GM12878 (cell line): ENCODE data around the gene DELE1. TPM values are rescaled to one million over a fixed set of nuclear protein-coding genes. Genes with fewer than 3 reads are reported as not detected.

Source experiments
- ATAC-seq: fragments of 200-7000 bp; cut with Tn5 transposase; 3 replicates; pipeline ENCODE4 v1.9.1; 2020; ENCODE audit warnings: mild to moderate bottlenecking, moderate library complexity
- BruUV-seq: library from RNA; stranded (reverse); fragments of 400-500 nt; replicated peaks from 2 replicates; lab custom pipeline; 2021; lab: Mats Ljungman, UMichigan
- CTCF ChIA-PET: fragments of 300-600 bp; sonication (Branson Sonifier 250); formaldehyde crosslinking; extraction: SDS; loops from one replicate; lab custom pipeline; 2021; ENCODE audit warnings: inconsistent platforms; lab: Yijun Ruan, JAX
- POLR2A ChIA-PET: fragments of 350-600 bp; formaldehyde crosslinking; extraction: SDS; loops from one replicate; lab custom pipeline; 2021; ENCODE audit warnings: inconsistent platforms; lab: Charles Lee
- RAD21 ChIA-PET: fragments of 300-600 bp; sonication (Branson Sonifier 250); formaldehyde crosslinking; loops from one replicate; lab custom pipeline; 2023; ENCODE audit warnings: antibody characterized with exemption; ENCODE audit not compliant: unreplicated experiment; lab: Charles Lee
- SMC1A ChIA-PET: fragments of 300-600 bp; sonication (Branson Sonifier 250); formaldehyde crosslinking; loops from one replicate; lab custom pipeline; 2023; ENCODE audit not compliant: unreplicated experiment, uncharacterized antibody; lab: Charles Lee
- DNase-seq: peaks from one replicate; pipeline ENCODE4 v3.0.0-alpha.2; 2011; ENCODE audit warnings: low read depth, low spot score
- FAIRE-seq: peaks from 3 replicates; lab custom pipeline; 2011; peaks lifted over from hg19 to GRCh38; lab: Jason Lieb, UNC
- H2AFZ ChIP-seq: 2 replicates; pipeline ENCODE4 v1.6.0; 2011; ENCODE audit warnings: low read depth, low read length, control low read depth; ENCODE audit not compliant: control insufficient read depth
- H3K27ac ChIP-seq: 2 replicates; pipeline ENCODE4 v1.5.1; 2011; ENCODE audit warnings: control low read depth; ENCODE audit not compliant: control insufficient read depth, insufficient read depth
- H3K27me3 ChIP-seq, 2 experiments: replicated peaks in 1 of 2; 2 replicates each; pipeline versions ENCODE4 v1.6.0 to v1.6.1; 2011; ENCODE audit warnings: low read length in 1 of 2; ENCODE audit not compliant: control insufficient read depth in 2 of 2, insufficient read depth in 2 of 2
- H3K36me3 ChIP-seq, 2 experiments: 2 replicates each; pipeline ENCODE4 v1.5.1; 2011; ENCODE audit warnings: low read length in 1 of 2; ENCODE audit not compliant: control insufficient read depth in 2 of 2, insufficient read depth in 2 of 2
- H3K4me1 ChIP-seq: 2 replicates; pipeline ENCODE4 v1.6.1; 2011; ENCODE audit warnings: mild to moderate bottlenecking, low read length, moderate library complexity, mixed read lengths; ENCODE audit not compliant: control insufficient read depth, insufficient read depth
- H3K4me2 ChIP-seq: 2 replicates; pipeline ENCODE4 v1.6.0; 2011; ENCODE audit warnings: control low read depth; ENCODE audit not compliant: control insufficient read depth, insufficient read depth
- H3K4me3 ChIP-seq: fragments of 200-600 bp; sonication (generic); 2 replicates; pipeline ENCODE4 v1.5.1; 2016
- H3K79me2 ChIP-seq: 2 replicates; pipeline ENCODE4 v1.6.0; 2011; ENCODE audit warnings: low read length; ENCODE audit not compliant: control insufficient read depth, insufficient read depth
- H3K9ac ChIP-seq: 2 replicates; pipeline ENCODE4 v1.8.0; 2011; ENCODE audit warnings: low read length, control low read depth, mixed read lengths; ENCODE audit not compliant: control insufficient read depth, insufficient read depth
- H3K9me3 ChIP-seq: replicated peaks from 3 replicates; pipeline ENCODE4 v1.5.1; 2011; ENCODE audit warnings: mild to moderate bottlenecking, low read length; ENCODE audit not compliant: control insufficient read depth, insufficient read depth
- H4K20me1 ChIP-seq: 2 replicates; pipeline ENCODE4 v1.6.0; 2011; ENCODE audit not compliant: control insufficient read depth, insufficient read depth
- CBX5 ChIP-seq: sonication (generic); IDR thresholded peaks from 2 replicates; pipeline ENCODE4 v1.6.1; 2016; ENCODE audit warnings: low read depth, moderate library complexity, mild to moderate bottlenecking, inconsistent platforms
- GABPA ChIP-seq: IDR thresholded peaks from 2 replicates; pipeline ENCODE4 v1.6.1; 2014; ENCODE audit warnings: antibody characterized with exemption, low read depth, mild to moderate bottlenecking, inconsistent platforms
- HDAC6 ChIP-seq: fragments of 200-600 bp; sonication (generic); IDR thresholded peaks from one replicate; pipeline ENCODE4 v1.8.0; 2017; ENCODE audit warnings: antibody characterized with exemption; ENCODE audit not compliant: unreplicated experiment
- LARP7 ChIP-seq: fragments of 450-650 bp; IDR thresholded peaks from 2 replicates; pipeline ENCODE4 v1.6.1; 2017; ENCODE audit warnings: mild to moderate bottlenecking
- MYC ChIP-seq: IDR thresholded peaks from 2 replicates; pipeline ENCODE4 v1.6.1; 2011; ENCODE audit warnings: mild to moderate bottlenecking, low read length, moderate library complexity, inconsistent platforms; ENCODE audit not compliant: insufficient read depth, insufficient replicate concordance, insufficient read length, severe bottlenecking
- NFIC ChIP-seq: IDR thresholded peaks from 2 replicates; pipeline ENCODE4 v1.6.1; 2012; ENCODE audit warnings: low read depth, mild to moderate bottlenecking, inconsistent platforms, low read length, moderate library complexity
- PAX5 ChIP-seq: IDR thresholded peaks from 2 replicates; pipeline ENCODE4 v1.6.1; 2011; ENCODE audit warnings: low read depth, low read length, borderline replicate concordance
- PML ChIP-seq: IDR thresholded peaks from 2 replicates; pipeline ENCODE4 v1.6.1; 2012; ENCODE audit warnings: low read length, inconsistent platforms
- RAD21 ChIP-seq: IDR thresholded peaks from 2 replicates; pipeline ENCODE4 v1.6.1; 2011; ENCODE audit warnings: mild to moderate bottlenecking, low read depth, low read length, moderate library complexity; ENCODE audit not compliant: insufficient read depth
- SREBF1 ChIP-seq: IDR thresholded peaks from 2 replicates; pipeline ENCODE4 v1.6.1; 2012; ENCODE audit warnings: mild to moderate bottlenecking, low read length
- ZNF217 ChIP-seq: fragments of 450-650 bp; IDR thresholded peaks from 2 replicates; pipeline ENCODE4 v1.6.1; 2017; ENCODE audit warnings: antibody characterized with exemption, mild to moderate bottlenecking
- WGBS: methylation state at CpG from one replicate; pipeline ENCODE4 v1.1.6; 2016; ENCODE audit warnings: low lambda C conversion rate; ENCODE audit not compliant: insufficient replicate concordance, insufficient coverage; ENCODE audit errors: missing lambda C conversion rate; 5-methylcytosine and 5-hydroxymethylcytosine counted together
- in situ Hi-C: fragments of 300-500 bp; cut with MboI; formaldehyde crosslinking; loops from 9 replicates; pipeline ENCODE4 v1.14.3; 2018; ENCODE audit warnings: mixed read lengths
- intact Hi-C: fragments of 100-400 bp; cut with micrococcal nuclease; formaldehyde crosslinking; loops from one replicate; pipeline ENCODE4 v1.14.2; 2022; ENCODE audit not compliant: unreplicated experiment
- polyA plus RNA-seq, 11 experiments: library from polyadenylated mRNA; depleted of rRNA in 4 of 11; unstranded in 6 of 11; stranded (reverse) in 5 of 11; fragments of >200 nt; fragmentation: Nextera tagmentation in 4 of 11; fragmentation: Illumina TruSeq in 1 of 11; extraction: Ambion mirVana in 4 of 11; extraction: Trizol in 1 of 11; gene quantifications; 1 replicate in 1 of 11; 2 replicates in 10 of 11; pipeline versions ENCODE4 v1.2.1 to v1.2.3, GENCODE V29; 2011 to 2016; ENCODE audit warnings: inconsistent platforms in 2 of 11, missing spikeins in 2 of 11, low read depth in 1 of 11
- total RNA-seq, 4 experiments: library from RNA; depleted of rRNA in 3 of 4; stranded (reverse); fragments of >200 nt in 3 of 4; fragmentation: Illumina TruSeq in 1 of 4; extraction: Trizol in 1 of 4; gene quantifications; 2 replicates each; pipeline versions ENCODE4 v1.2.1 to v1.2.3, GENCODE V29; 2013 to 2021

Gene DELE1
- total and polyA plus RNA-seq, 10 of the 15 experiments (the other 5 are each of a cell fraction or from before 2014, with no cell fraction given) = 18.9 to 71.4 (median 47.6) TPM

GRCh38 chr5:141963701-141964100, 40.0 kb downstream of the DELE1 start:
- in situ Hi-C loops (no loop called here), intact Hi-C loops (loop anchor here (10.0 kb wide), 2 partner anchors 299 to 369 kb away; no protein-coding TSS in a partner anchor)
- no peaks in the 10 kb centered on the region for H3K79me2 ChIP-seq
- BruUV-seq = no TSS peak
- FAIRE-seq = no peak
- H3K27me3 ChIP-seq = no peaks in the 10 kb centered on the region
- H3K9me3 ChIP-seq = no peaks in the 10 kb centered on the region
- H3K36me3 ChIP-seq = no peaks in the 10 kb centered on the region
- ChIA-PET POLR2A (interaction anchor here (0.5 to 1.2 kb wide), 2 partner anchors 313 to 349 kb away, joined by 3 read pairs; partner anchors contain the start of gene FCHSD1), SMC1A (interaction anchor here (1.0 to 1.2 kb wide), 2 partner anchors 40 to 84 kb away, joined by 3 read pairs; partner anchors contain the start of gene DELE1), CTCF (interaction anchor here (0.6 to 2.1 kb wide), 12 partner anchors 9 to 1535 kb away, joined by 3 to 11 read pairs (median 4); partner anchors contain the start of gene DELE1), RAD21 (interaction anchor here (1.4 to 1.5 kb wide), 2 partner anchors 82 to 272 kb away, joined by 3 to 6 read pairs; no protein-coding TSS in a partner anchor)
- no peak overlapping the region for H3K4me2 ChIP-seq
- no peak for DNase-seq
- no peak overlapping the region for H3K9ac ChIP-seq
- 63% methylated on average over 3 of the region's 3 CpGs for WGBS
- no peaks in the 10 kb centered on the region for H4K20me1 ChIP-seq
- H2AFZ ChIP-seq = no peak overlapping the region
- H3K27ac ChIP-seq = no peak overlapping the region
- no peak overlapping the region for H3K4me3 ChIP-seq
- H3K4me1 ChIP-seq = peaks cover 3% of the 10 kb centered on the region
- no peak for ATAC-seq
- TF ChIP-seq RAD21 (no peak), HDAC6 (no peak), MYC (no peak), LARP7 (no peak), PML (no peak), CBX5 (no peak), GABPA (no peak), PAX5 (no peak), ZNF217 (no peak), NFIC (no peak), SREBF1 (no peak)
- TF ChIP-seq, all 136 proteins: peak for 0
